Loucy (cell line): ENCODE measurements around the gene BTBD19.

Source experiments
- H2AFZ ChIP-seq: fragments of 200-600 bp; sonication (generic); 2 replicates; pipeline ENCODE4 v1.6.0; 2016; ENCODE audit warnings: antibody characterized with exemption, mild to moderate bottlenecking, low read length, moderate library complexity
- H3F3A ChIP-seq: fragments of 200-600 bp; 2 replicates; pipeline ENCODE4 v1.6.0; 2016; ENCODE audit warnings: antibody characterized with exemption, low read depth, mild to moderate bottlenecking
- H3K27me3 ChIP-seq: fragments of 200-600 bp; sonication (generic); 2 replicates; pipeline ENCODE4 v1.6.1; 2014; ENCODE audit warnings: low read length, mild to moderate bottlenecking; ENCODE audit not compliant: insufficient read depth, poor library complexity, severe bottlenecking
- H3K36me3 ChIP-seq: fragments of 200-600 bp; sonication (generic); 2 replicates; pipeline ENCODE4 v1.6.1; 2016; ENCODE audit warnings: low read length; ENCODE audit not compliant: insufficient read depth
- H3K4me1 ChIP-seq: fragments of 200-600 bp; sonication (generic); 2 replicates; pipeline ENCODE4 v1.5.1; 2014; ENCODE audit warnings: low read length, mild to moderate bottlenecking; ENCODE audit not compliant: insufficient read depth, poor library complexity, severe bottlenecking
- H3K4me2 ChIP-seq: fragments of 200-600 bp; sonication (generic); 2 replicates; pipeline ENCODE4 v1.6.0; 2014; ENCODE audit warnings: antibody characterized with exemption, low read length, low read depth, mild to moderate bottlenecking; ENCODE audit not compliant: poor library complexity, severe bottlenecking
- H3K4me3 ChIP-seq: fragments of 200-600 bp; sonication (generic); 2 replicates; pipeline ENCODE4 v1.5.1; 2014; ENCODE audit warnings: low read length, mild to moderate bottlenecking, mixed read lengths; ENCODE audit not compliant: poor library complexity, severe bottlenecking
- H3K79me2 ChIP-seq: fragments of 200-600 bp; sonication (generic); 2 replicates; pipeline ENCODE4 v1.6.1; 2014; ENCODE audit warnings: low read length; ENCODE audit not compliant: insufficient read depth
- H3K9ac ChIP-seq: fragments of 200-600 bp; sonication (generic); 2 replicates; pipeline ENCODE4 v1.6.0; 2014; ENCODE audit warnings: mild to moderate bottlenecking, low read depth, low read length, moderate library complexity; ENCODE audit not compliant: poor library complexity, severe bottlenecking
- H3K9me2 ChIP-seq: fragments of 200-600 bp; sonication (generic); replicated peaks from 2 replicates; pipeline ENCODE4 v1.6.1; 2016; ENCODE audit warnings: low read depth, low read length, mixed read lengths
- H3K9me3 ChIP-seq: fragments of 200-600 bp; sonication (generic); 2 replicates; pipeline ENCODE4 v1.6.1; 2014; ENCODE audit warnings: mild to moderate bottlenecking, antibody characterized with exemption, low read length, low read depth; ENCODE audit not compliant: insufficient read depth
- H4K20me1 ChIP-seq: fragments of 200-600 bp; sonication (generic); 2 replicates; pipeline ENCODE4 v1.6.0; 2014; ENCODE audit warnings: antibody characterized with exemption, low read length, mild to moderate bottlenecking; ENCODE audit not compliant: insufficient read depth, poor library complexity, severe bottlenecking
- EZH2phosphoT487 ChIP-seq: fragments of 200-600 bp; IDR thresholded peaks from 2 replicates; pipeline ENCODE4 v1.6.1; 2018; ENCODE audit warnings: antibody characterized with exemption, mild to moderate bottlenecking, moderate library complexity, borderline replicate concordance
- TF ChIP-seq, protein P1 (sequence below): fragments of 200-600 bp; sonication (generic); conservative IDR thresholded peaks from 2 replicates; pipeline ENCODE4 v1.5.1; 2014; ENCODE audit warnings: mild to moderate bottlenecking, antibody characterized with exemption, low read length

BTBD19 gene

DNA sequence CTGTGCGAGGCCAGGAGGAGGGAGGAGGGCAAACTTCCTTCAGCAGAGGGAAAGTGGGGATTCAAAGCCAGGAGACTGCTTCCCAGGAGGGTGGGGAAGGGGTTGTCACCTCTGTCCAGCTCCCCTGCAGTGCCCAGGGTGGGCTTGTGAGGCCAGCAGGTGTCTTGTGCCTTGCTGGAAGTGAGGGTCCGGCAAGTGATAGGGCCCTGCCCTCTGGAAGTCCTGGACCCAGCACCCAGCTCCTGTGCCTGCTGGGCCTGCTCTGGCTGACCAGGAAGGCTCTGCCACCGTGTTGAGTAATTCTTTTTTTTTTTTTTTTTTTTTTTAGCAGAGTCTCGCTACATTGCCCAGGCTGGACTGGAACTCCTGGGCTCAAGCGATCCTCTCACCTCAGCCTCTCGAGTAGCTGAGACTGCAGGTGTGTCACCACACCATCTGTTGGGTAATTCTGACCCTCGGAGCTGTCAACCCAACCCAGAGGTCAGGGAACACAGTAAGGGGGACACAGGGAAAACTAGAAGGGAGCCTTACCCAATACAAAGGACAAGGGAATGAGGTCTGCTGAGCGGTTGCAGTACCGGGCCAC lies 21.4 kb upstream of the BTBD19 start:
- Histone ChIP-seq H3K4me3 (no peak overlapping the region), H3K9me2 (no peaks in the 10 kb centered on the region), H3K27me3 (no peaks in the 10 kb centered on the region), H3K36me3 (no peaks in the 10 kb centered on the region; the same call in 1 of the 2 replicates), H2AFZ (no peak overlapping the region), H4K20me1 (no peaks in the 10 kb centered on the region), H3K4me2 (no peak overlapping the region), H3K4me1 (no peaks in the 10 kb centered on the region), H3K9ac (no peak overlapping the region), H3K79me2 (no peaks in the 10 kb centered on the region), H3F3A (no peaks in the 10 kb centered on the region), H3K9me3 (no peaks in the 10 kb centered on the region)
- TF ChIP-seq, protein P1, sequence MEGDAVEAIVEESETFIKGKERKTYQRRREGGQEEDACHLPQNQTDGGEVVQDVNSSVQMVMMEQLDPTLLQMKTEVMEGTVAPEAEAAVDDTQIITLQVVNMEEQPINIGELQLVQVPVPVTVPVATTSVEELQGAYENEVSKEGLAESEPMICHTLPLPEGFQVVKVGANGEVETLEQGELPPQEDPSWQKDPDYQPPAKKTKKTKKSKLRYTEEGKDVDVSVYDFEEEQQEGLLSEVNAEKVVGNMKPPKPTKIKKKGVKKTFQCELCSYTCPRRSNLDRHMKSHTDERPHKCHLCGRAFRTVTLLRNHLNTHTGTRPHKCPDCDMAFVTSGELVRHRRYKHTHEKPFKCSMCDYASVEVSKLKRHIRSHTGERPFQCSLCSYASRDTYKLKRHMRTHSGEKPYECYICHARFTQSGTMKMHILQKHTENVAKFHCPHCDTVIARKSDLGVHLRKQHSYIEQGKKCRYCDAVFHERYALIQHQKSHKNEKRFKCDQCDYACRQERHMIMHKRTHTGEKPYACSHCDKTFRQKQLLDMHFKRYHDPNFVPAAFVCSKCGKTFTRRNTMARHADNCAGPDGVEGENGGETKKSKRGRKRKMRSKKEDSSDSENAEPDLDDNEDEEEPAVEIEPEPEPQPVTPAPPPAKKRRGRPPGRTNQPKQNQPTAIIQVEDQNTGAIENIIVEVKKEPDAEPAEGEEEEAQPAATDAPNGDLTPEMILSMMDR, result no peak
- no peak for TF ChIP-seq EZH2phosphoT487

DNA sequence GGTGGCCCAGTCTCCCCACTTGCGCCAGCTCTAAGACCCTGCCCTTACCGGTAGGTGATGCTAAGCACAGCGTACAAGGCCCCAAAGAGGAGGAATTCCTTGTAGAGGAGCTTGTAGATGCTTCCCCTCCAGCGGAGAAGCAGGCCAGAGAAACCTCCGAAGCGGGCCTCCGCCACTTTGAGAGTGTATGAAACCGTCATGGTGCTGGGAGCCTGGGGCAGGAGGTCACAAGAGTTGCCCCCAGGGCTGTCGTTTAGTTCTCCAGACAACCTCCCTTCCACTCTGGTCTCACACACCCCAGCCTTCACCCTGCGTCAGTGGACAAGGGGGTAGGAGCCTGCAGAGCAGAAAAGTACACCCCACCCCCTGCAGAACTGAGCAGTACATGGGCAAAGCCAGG lies 20.8 kb upstream of the BTBD19 start:
- Histone ChIP-seq H3K27me3 (no peaks in the 10 kb centered on the region), H3K9me3 (no peaks in the 10 kb centered on the region), H4K20me1 (no peaks in the 10 kb centered on the region), H2AFZ (no peak overlapping the region), H3K9ac (no peak overlapping the region), H3F3A (no peaks in the 10 kb centered on the region), H3K4me2 (no peak overlapping the region), H3K79me2 (no peaks in the 10 kb centered on the region), H3K36me3 (no peaks in the 10 kb centered on the region), H3K4me3 (no peak overlapping the region), H3K9me2 (no peaks in the 10 kb centered on the region), H3K4me1 (no peaks in the 10 kb centered on the region)
- TF ChIP-seq EZH2phosphoT487, result no peak
- TF ChIP-seq, protein P1, result no peak

DNA sequence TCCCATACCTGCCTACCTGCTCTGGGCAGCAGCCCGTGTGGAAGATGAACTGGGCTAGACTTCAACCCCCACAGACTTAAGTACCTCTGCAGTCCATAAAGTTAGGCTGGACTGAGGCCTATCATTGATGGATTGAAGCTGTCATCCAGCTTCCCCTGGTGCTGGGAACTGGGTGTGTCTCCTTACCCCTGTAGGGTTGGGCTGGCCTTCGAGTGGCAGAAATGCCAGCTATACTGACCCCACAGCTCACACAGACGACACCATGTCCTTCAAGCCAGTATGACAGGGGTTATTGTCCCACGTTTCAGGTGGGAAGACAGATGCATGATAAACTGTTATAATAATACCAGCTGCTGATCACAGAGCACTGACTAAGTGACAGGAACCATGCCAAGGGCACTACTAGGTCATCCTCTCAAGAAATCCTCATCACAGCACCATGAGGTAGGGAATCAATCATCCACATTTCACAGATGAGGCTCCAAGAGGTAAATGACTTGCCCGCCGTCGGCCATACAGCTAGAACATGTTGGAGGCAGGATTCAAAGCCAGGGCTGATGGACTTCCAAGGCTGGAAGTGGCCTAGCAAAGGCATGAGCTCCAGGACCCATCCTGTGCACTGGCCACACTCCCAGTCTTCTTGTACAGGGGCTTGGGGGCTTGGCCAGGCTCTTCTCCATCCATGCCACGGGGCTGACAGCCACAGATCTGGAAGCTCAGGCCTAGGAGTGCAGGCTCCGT lies 20.0 kb upstream of the BTBD19 start, which contains the start of gene BEST4:
Gene BEST4, minus strand, starts transcription at position 51 of the 741 bp plus-strand sequence. CDS start 465 bp downstream, outside the sequence.
- Histone ChIP-seq H3K9me3 (no peaks in the 10 kb centered on the region), H3K4me2 (no peak within 1 kb of the TSS), H3K36me3 (no peaks in the 10 kb centered on the region), H4K20me1 (no peaks in the 10 kb centered on the region), H3K79me2 (no peaks in the 10 kb centered on the region), H3K9ac (no peak within 1 kb of the TSS), H3F3A (no peaks in the 10 kb centered on the region), H3K9me2 (no peaks in the 10 kb centered on the region), H3K4me3 (no peak within 1 kb of the TSS), H2AFZ (no peak within 1 kb of the TSS), H3K27me3 (no peaks in the 10 kb centered on the region), H3K4me1 (no peaks in the 10 kb centered on the region)
- no peak for TF ChIP-seq EZH2phosphoT487
- TF ChIP-seq, protein P1, result no peak
